PC-3 (cell line): ENCODE data around the gene IFNGR2.

Experiments
- CTCF ChIP-seq: fragments of 300-600 bp; sonication (generic); conservative IDR thresholded peaks from 2 replicates; pipeline ENCODE4 v1.5.1; 2017; ENCODE audit warnings: antibody characterized with exemption, low read depth, mild to moderate bottlenecking, low read length
- EZH2 ChIP-seq: fragments of 300-600 bp; sonication (generic); IDR thresholded peaks from one replicate; pipeline ENCODE4 v1.6.1; 2017; ENCODE audit warnings: antibody characterized with exemption, mild to moderate bottlenecking, low read length; ENCODE audit not compliant: unreplicated experiment
- EZH2phosphoT487 ChIP-seq: fragments of 300-600 bp; sonication (generic); IDR thresholded peaks from 2 replicates; pipeline ENCODE4 v1.6.1; 2018; ENCODE audit warnings: mild to moderate bottlenecking, antibody characterized with exemption, low read length, borderline replicate concordance

GRCh38 chr21:33441489-33442477, 38.6 kb downstream of the IFNGR2 start:
- TF ChIP-seq CTCF (no peak), EZH2 (no peak), EZH2phosphoT487 (no peak)
